HG03159 (cell line): ENCODE data around the gene DLG2.

Source experiments
- ATAC-seq: cut with Tn5 transposase; IDR thresholded peaks from one replicate; pipeline ENCODE4 v1.9.1; 2021; ENCODE audit warnings: mild to moderate bottlenecking, moderate library complexity; ENCODE audit not compliant: unreplicated experiment

The DLG2 gene

GRCh38 chr11:84924154-84924692 is 702.9 kb downstream of the DLG2 start:
- ATAC-seq = no peak

- ATAC-seq = no peak
Measured at GRCh38 chr11:84923489-84923888, 703.7 kb downstream of the DLG2 start.

- ATAC-seq = no peak
Measured at GRCh38 chr11:84922836-84923235, 704.3 kb downstream of the DLG2 start.

- no peak for ATAC-seq
Measured at GRCh38 chr11:84922212-84922805, 704.8 kb downstream of the DLG2 start.

- ATAC-seq = no peak
Measured at GRCh38 chr11:84914511-84914910, 712.6 kb downstream of the DLG2 start.

- no peak for ATAC-seq
Measured at GRCh38 chr11:84909740-84910139, 717.4 kb downstream of the DLG2 start.

- no peak for ATAC-seq
Measured at GRCh38 chr11:84906995-84907394, 720.1 kb downstream of the DLG2 start.

GRCh38 chr11:84905411-84905810 is 721.7 kb downstream of the DLG2 start:
- no peak for ATAC-seq

GRCh38 chr11:84902445-84902844 is 724.7 kb downstream of the DLG2 start:
- no peak for ATAC-seq

- no peak for ATAC-seq
Measured at GRCh38 chr11:84901991-84902390, 725.2 kb downstream of the DLG2 start.

- ATAC-seq = peak; percentile 79
Measured at GRCh38 chr11:84899740-84900139, 727.4 kb downstream of the DLG2 start.

- ATAC-seq = no peak
Measured at GRCh38 chr11:84899134-84899533, 728.0 kb downstream of the DLG2 start.

GRCh38 chr11:84894666-84895065 is 732.5 kb downstream of the DLG2 start:
- ATAC-seq = no peak

- ATAC-seq = no peak
Measured at GRCh38 chr11:84890676-84891075, 736.5 kb downstream of the DLG2 start.

- no peak for ATAC-seq
Measured at GRCh38 chr11:84889556-84889955, 737.6 kb downstream of the DLG2 start.

GRCh38 chr11:84887055-84887629 is 740.0 kb downstream of the DLG2 start:
- no peak for ATAC-seq

- no peak for ATAC-seq
Measured at GRCh38 chr11:84886344-84886743, 740.8 kb downstream of the DLG2 start.

- no peak for ATAC-seq
Measured at GRCh38 chr11:84884836-84885235, 742.3 kb downstream of the DLG2 start.

- no peak for ATAC-seq
Measured at GRCh38 chr11:84882056-84882455, 745.1 kb downstream of the DLG2 start.

GRCh38 chr11:84871116-84871515 is 756.0 kb downstream of the DLG2 start:
- no peak for ATAC-seq

- no peak for ATAC-seq
Measured at GRCh38 chr11:84870486-84870885, 756.7 kb downstream of the DLG2 start.

GRCh38 chr11:84866922-84867321 is 760.2 kb downstream of the DLG2 start:
- ATAC-seq = no peak
